Fibroblast of villous mesenchyme (primary cell): ENCODE measurements around the gene GPC6. TPM values are rescaled to one million over a fixed set of nuclear protein-coding genes. Genes with fewer than 3 reads are reported as not detected.

Experiments
- DNase-seq: peaks from one replicate; pipeline ENCODE4 v3.0.0-alpha.2; 2010; ENCODE audit warnings: low read depth
- H3K4me3 ChIP-seq: 2 replicates; pipeline ENCODE4 v1.5.1; 2011; ENCODE audit warnings: low read depth, mild to moderate bottlenecking, low read length
- CTCF ChIP-seq: IDR thresholded peaks from 2 replicates; pipeline ENCODE4 v1.5.1; 2012; ENCODE audit warnings: low read depth, mild to moderate bottlenecking, low read length; ENCODE audit not compliant: insufficient read depth
- total RNA-seq: library from RNA; depleted of rRNA; stranded (reverse); fragments of >200 nt; gene quantifications from 2 replicates; pipeline ENCODE4 v1.2.3, GENCODE V29; 2012

Gene GPC6
- total RNA-seq, 1 donor: 6.0 TPM

GRCh38 chr13:93889430-93889951 is 662.9 kb downstream of the GPC6 start:
- H3K4me3 ChIP-seq: no peak overlapping the region
- TF ChIP-seq CTCF: no peak
- DNase-seq: no peak

- no peak for TF ChIP-seq CTCF
- no peak overlapping the region for H3K4me3 ChIP-seq
- DNase-seq: no peak
These were observed 673.4 kb downstream of the GPC6 start for GRCh38 chr13:93899981-93900380.

GRCh38 chr13:93900731-93901130 is 674.1 kb downstream of the GPC6 start:
- DNase-seq: no peak
- no peak overlapping the region for H3K4me3 ChIP-seq
- no peak for TF ChIP-seq CTCF

GRCh38 chr13:93903909-93904308 is 677.3 kb downstream of the GPC6 start:
- H3K4me3 ChIP-seq: no peak overlapping the region
- no peak for TF ChIP-seq CTCF
- DNase-seq: peak; percentile 74

GRCh38 chr13:93915269-93915809 is 688.7 kb downstream of the GPC6 start:
- DNase-seq: peak; percentile 18
- TF ChIP-seq CTCF: no peak
- H3K4me3 ChIP-seq: no peak overlapping the region

- H3K4me3 ChIP-seq: no peak overlapping the region
- DNase-seq: peak; percentile 8
- peak; percentile 23 for TF ChIP-seq CTCF
These were observed 695.7 kb downstream of the GPC6 start for GRCh38 chr13:93922063-93922855.
